SK-N-SH treated with all-trans-retinoic acid at 6 μM for 48 hours (cell line): ENCODE results near the gene N4BP2.

Experiments used
- ATAC-seq: fragments of 200-7000 bp; cut with Tn5 transposase; 3 replicates; pipeline ENCODE4 v1.9.1; 2020; ENCODE audit warnings: mild to moderate bottlenecking, moderate library complexity
- ARNTL ChIP-seq: fragments of 450-650 bp; formaldehyde crosslinking; IDR thresholded peaks from 2 replicates; pipeline ENCODE4 v1.5.0; 2020; ENCODE audit warnings: low read depth, mild to moderate bottlenecking, moderate library complexity, borderline replicate concordance
- BACH2 ChIP-seq: fragments of 250-450 bp; sonication (Bioruptor Pico); IDR thresholded peaks from 2 replicates; pipeline ENCODE4 v1.9.0; 2021; ENCODE audit warnings: mild to moderate bottlenecking, borderline replicate concordance
- CREB5 ChIP-seq: fragments of 250-450 bp; sonication (Bioruptor Pico); IDR thresholded peaks from 2 replicates; pipeline ENCODE4 v1.5.1; 2020; ENCODE audit warnings: low read depth, mild to moderate bottlenecking, moderate library complexity
- CSDC2 ChIP-seq: fragments of 250-450 bp; sonication (Bioruptor Pico); IDR thresholded peaks from 2 replicates; pipeline ENCODE4 v1.5.0; 2020; ENCODE audit warnings: mild to moderate bottlenecking, moderate library complexity
- ESRRG ChIP-seq: fragments of 250-450 bp; sonication (Bioruptor Pico); IDR thresholded peaks from 2 replicates; pipeline ENCODE4 v1.6.1; 2021; ENCODE audit warnings: mild to moderate bottlenecking
- GLIS3 ChIP-seq: fragments of 250-450 bp; sonication (Bioruptor Pico); IDR thresholded peaks from 2 replicates; pipeline ENCODE4 v1.5.0; 2020; ENCODE audit warnings: mild to moderate bottlenecking, moderate library complexity
- ISL1 ChIP-seq: fragments of 250-450 bp; sonication (Bioruptor Pico); IDR thresholded peaks from 2 replicates; pipeline ENCODE4 v2.1.2; 2022; ENCODE audit warnings: mild to moderate bottlenecking, moderate library complexity
- OSR1 ChIP-seq: fragments of 250-450 bp; sonication (Bioruptor Pico); IDR thresholded peaks from 2 replicates; pipeline ENCODE4 v1.8.0; 2022; ENCODE audit warnings: moderate library complexity, mild to moderate bottlenecking, inconsistent platforms
- PATZ1 ChIP-seq: fragments of 250-450 bp; sonication (Bioruptor Pico); IDR thresholded peaks from 2 replicates; pipeline ENCODE4 v1.8.0; 2020; ENCODE audit warnings: mild to moderate bottlenecking, moderate library complexity, borderline replicate concordance
- PPARA ChIP-seq: fragments of 250-450 bp; sonication (Bioruptor Pico); IDR thresholded peaks from 2 replicates; pipeline ENCODE4 v1.5.0; 2020; ENCODE audit warnings: mild to moderate bottlenecking, borderline replicate concordance
- RARB ChIP-seq: fragments of 250-450 bp; sonication (Bioruptor Pico); IDR thresholded peaks from 2 replicates; pipeline ENCODE4 v1.8.0; 2021; ENCODE audit warnings: mild to moderate bottlenecking, moderate library complexity
- SNAI2 ChIP-seq: fragments of 250-450 bp; sonication (Bioruptor Pico); IDR thresholded peaks from 2 replicates; pipeline ENCODE4 v1.5.0; 2020; ENCODE audit warnings: mild to moderate bottlenecking, moderate library complexity
- TCF4 ChIP-seq: fragments of 250-450 bp; sonication (Bioruptor Pico); IDR thresholded peaks from 2 replicates; pipeline ENCODE4 v1.8.0; 2021; ENCODE audit warnings: mild to moderate bottlenecking, moderate library complexity, borderline replicate concordance
- TOX ChIP-seq: fragments of 250-450 bp; sonication (Bioruptor Pico); IDR thresholded peaks from 2 replicates; pipeline ENCODE4 v1.8.0; 2021; ENCODE audit warnings: mild to moderate bottlenecking, moderate library complexity, borderline replicate concordance
- TSHZ2 ChIP-seq: fragments of 250-450 bp; sonication (Bioruptor Pico); IDR thresholded peaks from 2 replicates; pipeline ENCODE4 v1.5.0; 2020; ENCODE audit warnings: mild to moderate bottlenecking, moderate library complexity
- ZC3H10 ChIP-seq: fragments of 250-450 bp; sonication (Bioruptor Pico); IDR thresholded peaks from 2 replicates; pipeline ENCODE4 v1.5.1; 2021; ENCODE audit warnings: mild to moderate bottlenecking, moderate library complexity
- ZFP3 ChIP-seq: fragments of 250-450 bp; sonication (Bioruptor Pico); IDR thresholded peaks from 2 replicates; pipeline ENCODE4 v1.5.0; 2020; ENCODE audit warnings: mild to moderate bottlenecking, moderate library complexity
- ZFP30 ChIP-seq: fragments of 450-650 bp; formaldehyde crosslinking; IDR thresholded peaks from 2 replicates; pipeline ENCODE4 v1.5.0; 2022; ENCODE audit warnings: mild to moderate bottlenecking, moderate library complexity
- ZNF565 ChIP-seq: fragments of 450-650 bp; formaldehyde crosslinking; conservative IDR thresholded peaks from 2 replicates; pipeline ENCODE4 v1.5.0; 2020; ENCODE audit warnings: low read depth, mild to moderate bottlenecking, moderate library complexity
- ZNF70 ChIP-seq: fragments of 450-650 bp; formaldehyde crosslinking; IDR thresholded peaks from 2 replicates; pipeline ENCODE4 v1.5.0; 2020; ENCODE audit warnings: mild to moderate bottlenecking, moderate library complexity
- ZNF8 ChIP-seq: fragments of 450-650 bp; formaldehyde crosslinking; IDR thresholded peaks from 2 replicates; pipeline ENCODE4 v1.5.0; 2020; ENCODE audit warnings: mild to moderate bottlenecking, moderate library complexity

N4BP2 gene

GRCh38 chr4:40182954-40183353 lies 126.3 kb downstream of the N4BP2 start:
- ATAC-seq, result no peak
- TF ChIP-seq ZC3H10 (CRISPR knock-in tag) (no peak), ISL1 (no peak), CSDC2 (CRISPR knock-in tag) (no peak), TCF4 (CRISPR knock-in tag) (no peak), TSHZ2 (CRISPR knock-in tag) (no peak), PPARA (no peak), BACH2 (no peak), ZNF70 (CRISPR knock-in tag) (no peak), ZNF565 (no peak), ZFP30 (CRISPR knock-in tag) (no peak)

DNA sequence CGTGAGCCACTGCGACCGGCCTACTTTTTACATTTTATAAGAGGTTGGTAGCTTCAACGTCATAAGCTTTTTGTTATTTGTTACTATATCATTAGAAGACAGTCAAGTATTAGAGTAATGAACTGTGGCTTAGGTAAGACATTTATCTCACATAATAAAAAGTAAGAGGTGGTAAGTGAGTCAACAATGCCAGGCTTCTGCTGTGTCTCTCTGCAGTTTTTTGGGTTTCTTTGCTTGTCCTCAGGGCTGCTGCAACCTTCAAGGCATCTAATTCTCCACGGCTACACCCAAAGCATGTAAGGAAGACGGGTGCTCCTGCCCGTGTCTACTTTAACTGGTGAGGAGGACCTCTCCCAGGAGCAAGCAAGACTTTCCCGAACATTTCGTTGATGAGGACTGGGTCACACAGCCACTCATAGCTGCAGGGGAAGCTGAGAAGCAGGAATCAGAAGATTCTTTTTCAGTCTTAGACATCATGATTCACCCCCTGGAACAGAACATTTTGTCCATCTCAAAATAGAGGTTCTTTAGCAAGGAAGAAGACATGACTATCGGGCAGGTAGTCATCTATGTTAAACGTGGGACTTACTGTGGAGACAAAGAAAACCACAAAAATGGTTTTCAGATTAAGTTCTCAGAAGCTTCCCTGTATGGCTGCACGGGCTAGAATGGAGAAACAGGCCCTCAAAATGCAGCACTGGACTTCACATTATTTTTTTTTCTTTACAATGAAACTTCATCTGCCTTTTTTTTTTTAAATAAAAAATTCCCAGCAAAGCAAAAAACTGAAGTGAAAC lies 127.2 kb downstream of the N4BP2 start:
- ATAC-seq, result no peak
- TF ChIP-seq ZNF70 (CRISPR knock-in tag) (no peak), SNAI2 (no peak), CREB5 (no peak), ZNF565 (no peak), OSR1 (CRISPR knock-in tag) (no peak), ZFP30 (CRISPR knock-in tag) (no peak), ESRRG (CRISPR knock-in tag) (no peak), ISL1 (no peak), ZFP3 (CRISPR knock-in tag) (no peak), ARNTL (CRISPR knock-in tag) (no peak), TSHZ2 (CRISPR knock-in tag) (no peak), ZNF8 (CRISPR knock-in tag) (no peak), TOX (CRISPR knock-in tag) (no peak), GLIS3 (CRISPR knock-in tag) (no peak), RARB (CRISPR knock-in tag) (no peak), PATZ1 (CRISPR knock-in tag) (no peak), PPARA (no peak), BACH2 (no peak)

- peak; percentile 33; the same call in 1 of the 3 replicates for ATAC-seq
- TF ChIP-seq PATZ1 (CRISPR knock-in tag) (no peak), GLIS3 (CRISPR knock-in tag) (no peak), TSHZ2 (CRISPR knock-in tag) (no peak), TCF4 (CRISPR knock-in tag) (no peak), PPARA (no peak), ZNF8 (CRISPR knock-in tag) (no peak)
Observed at GRCh38 chr4:40185830-40186664, 129.4 kb downstream of the N4BP2 start.
